C1 segment of cervical spinal cord (tissue), 14 donors: ENCODE measurements around the gene SDHB.

ENCODE experiments used
- DNase-seq, 14 donors: peaks; one replicate each; lab custom pipeline; 2025; lab: John Stamatoyannopoulos, UW

SDHB gene

DNA sequence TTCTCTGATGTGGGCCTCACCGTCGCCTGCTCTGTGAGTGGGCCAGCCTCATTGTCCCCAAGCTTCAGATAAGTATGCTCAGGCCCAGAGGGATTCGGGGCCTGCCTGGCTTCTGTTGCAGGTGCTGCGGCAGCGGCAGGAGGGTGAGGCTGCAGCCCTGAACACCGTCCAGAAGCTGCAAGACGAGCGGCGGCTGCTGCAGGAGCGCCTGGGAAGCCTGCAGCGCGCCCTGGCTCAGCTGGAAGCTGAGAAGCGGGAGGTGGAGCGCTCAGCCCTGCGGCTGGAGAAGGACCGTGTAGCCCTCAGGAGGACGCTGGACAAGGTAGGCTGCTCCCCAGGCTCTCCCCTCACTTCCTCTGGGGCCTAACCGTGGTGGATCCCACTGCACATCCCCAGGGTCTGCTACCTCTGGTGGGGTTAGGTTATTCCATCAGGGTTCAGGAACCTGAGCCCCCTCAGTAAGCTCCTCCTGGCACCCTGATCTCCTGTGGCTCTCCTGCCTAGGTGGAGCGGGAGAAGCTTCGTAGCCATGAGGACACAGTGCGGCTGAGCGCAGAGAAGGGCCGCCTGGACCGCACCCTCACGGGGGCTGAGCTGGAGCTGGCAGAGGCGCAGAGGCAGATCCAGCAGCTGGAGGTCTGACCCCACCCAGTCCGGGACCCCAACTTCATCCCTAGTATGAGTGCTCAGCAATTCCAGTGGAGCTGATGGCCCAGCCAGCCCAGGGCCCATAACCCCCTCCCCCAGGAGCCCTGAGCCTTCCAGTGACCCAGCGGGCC lies 83.5 kb downstream of the SDHB start:
- DNase-seq: no peak

DNA sequence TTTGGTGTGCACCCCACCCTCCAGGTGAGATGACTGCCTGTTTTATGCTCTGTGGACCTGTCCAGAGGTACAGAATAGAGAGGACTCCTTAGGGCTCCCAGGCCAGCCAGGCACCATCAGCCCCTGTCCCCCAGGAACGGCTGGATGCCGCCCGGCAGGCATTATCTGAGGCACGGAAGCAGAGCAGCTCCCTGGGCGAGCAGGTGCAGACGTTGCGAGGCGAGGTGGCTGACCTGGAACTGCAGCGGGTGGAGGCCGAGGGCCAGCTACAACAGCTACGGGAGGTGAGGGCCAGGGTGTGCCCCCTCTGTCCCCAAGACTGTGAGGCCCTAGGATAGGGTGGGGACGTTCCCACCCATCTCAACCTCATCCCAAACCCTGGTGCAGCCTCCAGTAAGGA lies 84.2 kb downstream of the SDHB start:
- no peak for DNase-seq

DNA sequence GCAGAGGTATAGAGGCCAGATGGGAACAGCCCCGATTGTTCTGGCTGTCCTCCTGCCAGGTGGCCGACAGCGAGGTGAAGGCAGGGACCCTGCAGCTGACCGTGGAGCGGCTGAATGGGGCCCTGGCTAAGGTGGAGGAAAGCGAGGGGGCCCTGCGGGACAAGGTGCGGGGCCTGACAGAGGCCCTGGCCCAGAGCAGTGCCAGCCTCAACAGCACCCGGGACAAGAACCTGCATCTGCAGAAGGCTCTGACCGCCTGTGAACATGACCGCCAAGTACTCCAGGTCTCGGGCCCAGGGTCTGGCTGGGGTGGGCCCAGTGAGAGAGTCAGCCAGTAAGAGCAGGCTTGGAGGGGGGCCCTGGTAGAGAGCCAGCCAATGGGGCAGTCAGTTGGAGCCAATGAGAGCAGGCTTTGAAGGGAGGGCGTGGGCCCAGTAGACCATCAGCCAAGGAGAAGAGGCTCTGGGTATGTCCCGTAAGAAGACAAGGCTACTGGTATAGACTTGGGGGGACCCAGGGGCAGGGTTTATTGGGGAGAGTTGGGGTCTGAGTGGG lies 84.7 kb downstream of the SDHB start:
- DNase-seq: no peak
